22Rv1 (cell line): ENCODE data around the gene ATN1.

ENCODE experiments used
- ZFX ChIP-seq: fragments of 450-650 bp; IDR thresholded peaks from 2 replicates; pipeline ENCODE4 v1.6.1; 2017; ENCODE audit warnings: antibody characterized with exemption, borderline replicate concordance
- TF ChIP-seq, protein P1 (sequence below): fragments of 450-650 bp; IDR thresholded peaks from 2 replicates; pipeline ENCODE4 v1.5.1; 2017; ENCODE audit warnings: mild to moderate bottlenecking

DNA sequence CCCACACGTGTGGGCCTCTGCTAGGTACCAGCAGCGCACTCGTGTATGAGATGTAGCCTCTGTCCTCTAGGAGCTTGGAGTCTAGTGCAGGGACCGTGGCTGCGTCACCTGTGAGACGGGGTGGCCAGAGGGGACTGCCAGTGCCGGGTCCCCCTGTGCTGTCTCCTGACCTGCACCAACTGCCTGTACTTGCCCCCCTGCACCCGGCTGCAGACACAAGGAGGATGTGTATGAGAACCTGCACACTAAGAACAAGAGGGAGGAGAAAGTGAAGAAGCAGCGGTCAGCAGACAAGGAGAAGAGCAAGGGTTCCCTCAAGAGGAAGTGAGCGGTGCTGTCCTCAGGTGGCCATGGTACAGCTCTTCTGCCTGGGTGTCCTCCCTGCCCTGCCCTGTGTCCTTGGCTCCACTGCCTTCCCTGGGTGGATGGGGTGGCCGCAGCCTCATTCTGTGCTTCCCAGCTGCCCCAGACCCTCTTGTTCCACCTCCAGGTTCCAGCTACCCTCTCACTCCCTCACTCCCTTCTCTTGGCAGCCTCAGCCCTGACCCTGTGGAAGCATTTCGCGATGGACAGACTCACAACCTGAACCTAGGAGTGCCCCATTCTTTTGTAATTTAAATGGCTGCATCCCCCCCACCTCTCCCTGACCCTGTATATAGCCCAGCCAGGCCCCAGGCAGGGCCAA lies 33.0 kb downstream of the ATN1 start:
- TF ChIP-seq, protein P1, sequence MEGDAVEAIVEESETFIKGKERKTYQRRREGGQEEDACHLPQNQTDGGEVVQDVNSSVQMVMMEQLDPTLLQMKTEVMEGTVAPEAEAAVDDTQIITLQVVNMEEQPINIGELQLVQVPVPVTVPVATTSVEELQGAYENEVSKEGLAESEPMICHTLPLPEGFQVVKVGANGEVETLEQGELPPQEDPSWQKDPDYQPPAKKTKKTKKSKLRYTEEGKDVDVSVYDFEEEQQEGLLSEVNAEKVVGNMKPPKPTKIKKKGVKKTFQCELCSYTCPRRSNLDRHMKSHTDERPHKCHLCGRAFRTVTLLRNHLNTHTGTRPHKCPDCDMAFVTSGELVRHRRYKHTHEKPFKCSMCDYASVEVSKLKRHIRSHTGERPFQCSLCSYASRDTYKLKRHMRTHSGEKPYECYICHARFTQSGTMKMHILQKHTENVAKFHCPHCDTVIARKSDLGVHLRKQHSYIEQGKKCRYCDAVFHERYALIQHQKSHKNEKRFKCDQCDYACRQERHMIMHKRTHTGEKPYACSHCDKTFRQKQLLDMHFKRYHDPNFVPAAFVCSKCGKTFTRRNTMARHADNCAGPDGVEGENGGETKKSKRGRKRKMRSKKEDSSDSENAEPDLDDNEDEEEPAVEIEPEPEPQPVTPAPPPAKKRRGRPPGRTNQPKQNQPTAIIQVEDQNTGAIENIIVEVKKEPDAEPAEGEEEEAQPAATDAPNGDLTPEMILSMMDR = no peak
- TF ChIP-seq ZFX = no peak
